ENCODE measurements around the gene NUP214.

NUP214 gene

GRCh38 chr9:131161585-131161984, 36.2 kb downstream of the NUP214 start:
- Histone ChIP-seq H2AFZ (no peak overlapping the region), H3K9ac (no peak overlapping the region), H3K4me2 (ENCODE audit: low read length) (no peak overlapping the region), H3K27ac (no peak overlapping the region), H3K79me2 (no peaks in the 10 kb centered on the region), H3K36me3 (ENCODE audit: control insufficient read depth, insufficient read depth, low read length) (no peaks in the 10 kb centered on the region), H3K9me3 (ENCODE audit: control insufficient read depth, low read length) (no peaks in the 10 kb centered on the region), H3K4me1 (no peaks in the 10 kb centered on the region), H3K4me3 (ENCODE audit: low read depth, low read length) (no peak overlapping the region), H3K27me3 (ENCODE audit: control insufficient read depth, insufficient read depth, low read length) (no peaks in the 10 kb centered on the region)
- TF ChIP-seq CTCF (IDR thresholded peaks at IDR 0.05) = no peak

GRCh38 chr9:131162886-131163285, 37.5 kb downstream of the NUP214 start:
- Histone ChIP-seq H3K36me3 (ENCODE audit: control insufficient read depth, insufficient read depth, low read length) (no peaks in the 10 kb centered on the region), H3K27ac (no peak overlapping the region), H2AFZ (no peak overlapping the region), H3K9me3 (ENCODE audit: control insufficient read depth, low read length) (no peaks in the 10 kb centered on the region), H3K79me2 (no peaks in the 10 kb centered on the region), H3K4me2 (ENCODE audit: low read length) (no peak overlapping the region), H3K4me3 (ENCODE audit: low read depth, low read length) (no peak overlapping the region), H3K27me3 (ENCODE audit: control insufficient read depth, insufficient read depth, low read length) (no peaks in the 10 kb centered on the region), H3K9ac (no peak overlapping the region), H3K4me1 (no peaks in the 10 kb centered on the region)
- no peak for TF ChIP-seq CTCF (IDR thresholded peaks at IDR 0.05)

- Histone ChIP-seq H3K4me1 (no peaks in the 10 kb centered on the region), H3K4me3 (ENCODE audit: low read depth, low read length) (no peak overlapping the region), H3K36me3 (ENCODE audit: control insufficient read depth, insufficient read depth, low read length) (no peaks in the 10 kb centered on the region), H3K79me2 (no peaks in the 10 kb centered on the region), H3K9ac (no peak overlapping the region), H3K27me3 (ENCODE audit: control insufficient read depth, insufficient read depth, low read length) (no peaks in the 10 kb centered on the region), H3K9me3 (ENCODE audit: control insufficient read depth, low read length) (no peaks in the 10 kb centered on the region), H2AFZ (no peak overlapping the region), H3K4me2 (ENCODE audit: low read length) (no peak overlapping the region), H3K27ac (no peak overlapping the region)
- TF ChIP-seq CTCF (IDR thresholded peaks at IDR 0.05) = no peak
Measured at GRCh38 chr9:131165523-131165922, 40.1 kb downstream of the NUP214 start.

DNA sequence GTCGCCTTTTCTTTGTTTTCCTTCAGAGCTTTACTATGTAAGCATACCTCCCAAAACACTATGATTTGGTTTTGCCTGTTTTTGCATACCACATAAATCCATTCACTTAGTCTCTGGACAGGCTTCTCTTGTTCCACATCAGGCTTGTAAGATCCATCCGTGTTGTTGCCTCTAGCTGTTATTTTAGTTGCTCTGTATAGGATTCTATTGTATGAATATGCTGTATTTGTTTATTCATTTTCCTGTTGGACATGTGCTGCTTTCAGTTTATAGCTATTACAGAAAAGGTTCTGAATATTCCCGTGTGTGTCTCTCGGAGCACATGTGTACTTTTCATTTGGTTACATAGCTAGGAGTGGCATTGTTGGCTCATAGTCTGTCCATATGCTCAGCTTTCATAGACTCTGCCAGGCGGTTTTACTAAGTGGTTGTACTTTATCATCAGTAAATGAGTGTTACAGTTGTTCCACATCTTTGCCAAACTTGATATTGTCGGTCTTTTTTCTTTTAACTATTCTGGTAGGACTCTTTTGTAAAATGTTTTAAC, 41.8 kb downstream of the NUP214 start:
- TF ChIP-seq CTCF (IDR thresholded peaks at IDR 0.05) = no peak
- no peak overlapping the region for H3K9ac ChIP-seq
- H3K4me3 ChIP-seq (ENCODE audit: low read depth, low read length) = no peak overlapping the region
- no peak overlapping the region for H3K4me2 ChIP-seq (ENCODE audit: low read length)
- no peaks in the 10 kb centered on the region for H3K79me2 ChIP-seq
- H3K27me3 ChIP-seq (ENCODE audit: control insufficient read depth, insufficient read depth, low read length) = no peaks in the 10 kb centered on the region
- H3K9me3 ChIP-seq (ENCODE audit: control insufficient read depth, low read length) = no peaks in the 10 kb centered on the region
- H3K36me3 ChIP-seq (ENCODE audit: control insufficient read depth, insufficient read depth, low read length) = no peaks in the 10 kb centered on the region
- H2AFZ ChIP-seq = no peak overlapping the region
- H3K27ac ChIP-seq = no peak overlapping the region
- H3K4me1 ChIP-seq = no peaks in the 10 kb centered on the region

DNA sequence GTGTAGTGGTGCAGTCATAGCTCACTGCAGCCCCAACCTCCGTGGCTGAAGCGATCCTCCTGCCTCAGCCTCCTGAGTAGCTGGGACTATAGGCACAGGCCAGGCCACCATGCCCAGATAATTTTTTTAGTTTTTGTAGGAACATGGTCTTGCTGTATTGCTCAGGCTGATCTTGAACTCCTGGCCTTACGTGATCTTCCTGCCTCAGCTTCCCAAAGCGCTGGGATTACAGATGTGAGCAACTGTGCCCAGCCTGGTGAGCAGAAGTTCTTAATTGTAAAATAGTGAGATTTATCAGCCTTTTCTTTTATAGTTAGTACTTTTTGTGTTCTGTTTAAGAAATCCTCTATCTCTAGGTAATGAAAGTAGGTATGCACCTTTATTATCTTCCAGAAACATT, 42.5 kb downstream of the NUP214 start:
- H3K4me1 ChIP-seq = no peaks in the 10 kb centered on the region
- no peaks in the 10 kb centered on the region for H3K79me2 ChIP-seq
- H2AFZ ChIP-seq = no peak overlapping the region
- H3K9ac ChIP-seq = no peak overlapping the region
- no peaks in the 10 kb centered on the region for H3K9me3 ChIP-seq (ENCODE audit: control insufficient read depth, low read length)
- no peaks in the 10 kb centered on the region for H3K36me3 ChIP-seq (ENCODE audit: control insufficient read depth, insufficient read depth, low read length)
- H3K4me3 ChIP-seq (ENCODE audit: low read depth, low read length) = no peak overlapping the region
- no peak overlapping the region for H3K27ac ChIP-seq
- no peaks in the 10 kb centered on the region for H3K27me3 ChIP-seq (ENCODE audit: control insufficient read depth, insufficient read depth, low read length)
- no peak for TF ChIP-seq CTCF (IDR thresholded peaks at IDR 0.05)
- H3K4me2 ChIP-seq (ENCODE audit: low read length) = no peak overlapping the region

Data from parathyroid adenoma (tissue), 2 donors.